Measurements from ENCODE around the gene MUC5B. TPM values are rescaled to one million over a fixed set of nuclear protein-coding genes. Genes with fewer than 3 reads are reported as not detected.
A peak's percentile ranks its signal among the peaks of the same experiment; 100 is the strongest.
"Not testable (repeated sequence)": the region's sequence is repeated elsewhere in the genome, so short reads cannot be mapped to it uniquely, and the experiment has no call there.

The MUC5B gene
- total RNA-seq, 1 experiment from 2014 or later = not detected

DNA sequence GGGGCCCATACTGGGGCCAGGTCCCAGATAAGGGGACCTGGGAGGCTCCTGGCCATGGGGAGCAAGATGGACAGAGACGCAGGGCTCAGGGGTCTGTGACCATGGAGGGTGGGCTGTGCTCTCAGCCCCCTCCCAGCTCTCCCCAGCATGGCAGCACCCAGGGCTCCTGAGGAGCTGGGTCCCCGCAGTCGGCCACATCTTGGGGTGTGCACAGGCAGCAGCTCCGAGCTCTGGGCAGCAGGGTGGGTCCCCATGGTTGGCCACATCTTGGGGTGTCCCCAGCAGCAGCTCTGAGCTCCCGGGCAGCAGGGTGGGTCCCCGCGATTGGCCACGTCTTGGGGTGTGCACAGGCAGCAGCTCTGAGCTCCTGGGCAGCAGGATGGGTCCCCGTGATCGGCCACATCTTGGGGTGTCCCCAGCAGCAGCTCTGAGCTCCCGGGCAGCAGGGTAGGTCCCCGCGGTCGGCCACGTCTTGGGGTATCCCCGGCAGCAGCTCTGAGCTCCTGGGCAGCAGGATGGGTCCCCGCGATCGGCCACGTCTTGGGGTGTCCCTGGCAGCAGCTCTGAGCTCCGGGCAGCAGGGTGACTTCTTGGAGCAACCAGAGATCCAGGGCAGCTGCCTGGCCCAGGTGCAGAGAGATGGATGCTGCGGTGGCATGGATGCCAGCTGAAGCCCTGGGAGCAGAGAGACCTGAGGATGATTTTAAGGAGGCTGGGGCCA, 18.3 kb upstream of the MUC5B start:
- H3K4me3 ChIP-seq = no peak overlapping the region
- no peak overlapping the region for H3K27ac ChIP-seq
- no peaks in the 10 kb centered on the region for H3K36me3 ChIP-seq
- H3K27me3 ChIP-seq = peaks cover 19% of the 10 kb centered on the region
- no peaks in the 10 kb centered on the region for H3K4me1 ChIP-seq
- DNase-seq = no peak
- H3K9me3 ChIP-seq (replicated peaks) = no peaks in the 10 kb centered on the region; the same call in 1 of the 2 replicates

DNA sequence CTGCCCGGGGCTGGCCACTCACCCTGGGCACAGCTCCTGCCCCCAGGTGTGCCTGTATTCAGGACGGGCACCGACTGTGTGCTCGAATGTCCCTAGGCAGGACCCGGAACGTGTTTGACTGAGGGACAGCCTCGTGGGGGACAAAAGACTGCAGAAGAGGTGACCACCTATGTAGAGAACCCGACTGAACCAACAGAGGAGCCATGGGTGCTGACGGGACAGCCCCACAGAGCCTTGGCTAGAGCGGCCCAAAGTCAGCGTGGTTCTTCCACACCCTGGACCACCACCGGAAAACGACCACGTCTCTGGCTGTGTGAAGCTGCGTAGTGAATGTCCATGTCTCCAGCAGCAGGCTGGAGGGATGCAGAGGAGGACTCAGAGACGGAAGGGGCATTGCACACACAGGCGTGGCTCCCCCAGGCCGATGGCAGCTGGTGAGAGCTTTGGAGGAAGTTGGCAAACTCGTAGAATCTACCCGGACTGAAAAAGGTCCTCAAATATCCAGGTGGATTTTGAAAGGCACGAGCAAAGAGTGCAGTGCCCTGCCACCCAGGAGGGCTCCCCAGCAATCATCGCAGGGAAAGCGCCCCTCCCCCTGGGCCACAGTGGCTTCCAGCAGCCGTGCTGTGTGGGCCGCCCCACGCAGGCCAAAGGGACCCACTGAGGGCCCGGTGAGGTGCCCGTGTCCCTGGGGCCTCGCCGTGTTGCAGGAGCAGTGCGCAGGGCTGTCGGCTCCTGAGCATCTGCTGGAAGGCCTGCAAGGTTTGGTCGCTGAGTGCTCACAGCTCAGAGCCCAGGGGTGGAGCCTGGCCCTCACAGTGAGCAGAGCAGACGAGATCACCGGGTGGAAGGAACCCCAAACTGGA, 17.5 kb upstream of the MUC5B start:
- Histone ChIP-seq H3K4me3 (no peak overlapping the region), H3K9me3 (replicated peaks) (no peaks in the 10 kb centered on the region; the same call in 1 of the 2 replicates), H3K27ac (no peak overlapping the region), H3K4me1 (no peaks in the 10 kb centered on the region), H3K36me3 (no peaks in the 10 kb centered on the region), H3K27me3 (peaks cover 19% of the 10 kb centered on the region)
- no peak for DNase-seq

GRCh38 chr11:1205987-1206331, 16.9 kb upstream of the MUC5B start:
- no peak overlapping the region for H3K4me3 ChIP-seq
- no peak for DNase-seq
- no peaks in the 10 kb centered on the region for H3K36me3 ChIP-seq
- peaks cover 19% of the 10 kb centered on the region for H3K27me3 ChIP-seq
- H3K27ac ChIP-seq = no peak overlapping the region
- H3K9me3 ChIP-seq (replicated peaks) = no peaks in the 10 kb centered on the region; the same call in 1 of the 2 replicates
- H3K4me1 ChIP-seq = no peaks in the 10 kb centered on the region

- no peaks in the 10 kb centered on the region for H3K4me1 ChIP-seq
- H3K4me3 ChIP-seq = no peak overlapping the region
- H3K27me3 ChIP-seq = peaks cover 19% of the 10 kb centered on the region
- DNase-seq = peak in 1 of 2 experiments; percentile 2
- H3K36me3 ChIP-seq = no peaks in the 10 kb centered on the region
- H3K27ac ChIP-seq = no peak overlapping the region
- no peaks in the 10 kb centered on the region for H3K9me3 ChIP-seq (replicated peaks)
These were observed 16.2 kb upstream of the MUC5B start for GRCh38 chr11:1206391-1207271.

GRCh38 chr11:1207401-1208143, 15.3 kb upstream of the MUC5B start:
- Histone ChIP-seq H3K4me1 (no peaks in the 10 kb centered on the region), H3K9me3 (replicated peaks) (no peaks in the 10 kb centered on the region), H3K27me3 (peaks cover 19% of the 10 kb centered on the region), H3K36me3 (no peaks in the 10 kb centered on the region), H3K4me3 (no peak overlapping the region), H3K27ac (no peak overlapping the region)
- DNase-seq = peak in 1 of 2 experiments; percentile 1

GRCh38 chr11:1208144-1208393, 14.8 kb upstream of the MUC5B start:
- H3K9me3 ChIP-seq (replicated peaks) = no peaks in the 10 kb centered on the region
- H3K27ac ChIP-seq = no peak overlapping the region
- no peak overlapping the region for H3K4me3 ChIP-seq
- H3K27me3 ChIP-seq = peaks cover 18% of the 10 kb centered on the region
- no peaks in the 10 kb centered on the region for H3K36me3 ChIP-seq
- no peak for DNase-seq
- no peaks in the 10 kb centered on the region for H3K4me1 ChIP-seq

DNA sequence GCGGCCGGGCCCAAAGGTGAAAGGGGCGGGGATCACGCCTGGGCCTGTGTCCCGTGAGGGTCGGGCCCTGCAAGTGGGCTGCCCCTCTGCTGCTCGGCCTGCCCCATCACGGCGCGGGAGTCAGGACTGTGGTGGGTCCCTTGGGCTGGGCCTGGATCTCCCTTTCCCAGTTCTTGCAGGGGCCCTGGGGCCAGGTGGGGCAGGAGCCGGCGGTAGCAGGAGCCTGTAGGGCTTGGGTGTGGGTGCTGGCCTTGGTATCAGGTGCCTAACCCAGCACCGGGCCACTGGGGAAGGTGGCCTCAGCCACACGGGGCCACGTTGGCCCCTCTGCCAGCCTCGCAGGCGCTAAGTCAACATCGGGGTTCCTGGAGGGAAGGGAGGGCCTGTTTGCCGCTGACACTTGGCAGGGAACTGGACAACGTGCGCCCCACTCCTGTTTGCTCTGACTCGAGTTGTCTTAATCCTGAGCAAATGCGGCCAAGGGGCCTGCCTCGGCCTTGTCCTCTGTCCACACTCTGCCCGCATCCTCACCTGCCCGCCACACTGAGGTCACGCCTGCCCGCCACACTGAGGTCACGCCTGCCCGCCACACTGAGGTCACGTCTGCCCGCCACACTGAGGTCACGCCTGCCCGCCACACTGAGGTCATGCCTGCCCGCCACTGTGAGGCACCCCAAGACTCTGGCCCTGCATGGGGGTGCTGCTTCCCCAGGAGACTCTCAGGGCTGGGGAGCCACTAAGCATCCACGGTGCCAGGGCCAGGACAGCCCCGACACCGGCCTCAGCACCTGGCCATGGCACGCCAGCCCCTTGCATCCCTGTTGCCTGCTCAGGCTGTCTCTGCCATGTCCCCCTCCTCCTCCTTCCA, 14.2 kb upstream of the MUC5B start:
- H3K4me3 ChIP-seq = no peak overlapping the region
- no peaks in the 10 kb centered on the region for H3K9me3 ChIP-seq (replicated peaks)
- no peak overlapping the region for H3K27ac ChIP-seq
- H3K4me1 ChIP-seq = no peaks in the 10 kb centered on the region
- H3K27me3 ChIP-seq = peaks cover 13% of the 10 kb centered on the region
- DNase-seq = no peak
- no peaks in the 10 kb centered on the region for H3K36me3 ChIP-seq

- 0 out of 2 replicates have a peak, but pooled peaks cover 7% of the 10 kb centered on the region for H3K27me3 ChIP-seq
- H3K9me3 ChIP-seq (replicated peaks) = no peaks in the 10 kb centered on the region
- H3K4me3 ChIP-seq = no peak overlapping the region
- no peaks in the 10 kb centered on the region for H3K4me1 ChIP-seq
- no peaks in the 10 kb centered on the region for H3K36me3 ChIP-seq
- no peak overlapping the region for H3K27ac ChIP-seq
- no peak for DNase-seq
These were observed 13.4 kb upstream of the MUC5B start for GRCh38 chr11:1209371-1210057.

GRCh38 chr11:1211838-1212237, 11.0 kb upstream of the MUC5B start:
- no peaks in the 10 kb centered on the region for H3K9me3 ChIP-seq (replicated peaks)
- no peak overlapping the region for H3K27ac ChIP-seq
- no peak overlapping the region for H3K4me3 ChIP-seq
- no peak for DNase-seq
- H3K27me3 ChIP-seq = no peaks in the 10 kb centered on the region
- no peaks in the 10 kb centered on the region for H3K4me1 ChIP-seq
- no peaks in the 10 kb centered on the region for H3K36me3 ChIP-seq

GRCh38 chr11:1215826-1216225, 7.0 kb upstream of the MUC5B start:
- H3K4me3 ChIP-seq; DNase-seq; H3K27me3 ChIP-seq; H3K36me3 ChIP-seq; H3K4me1 ChIP-seq; H3K9me3 ChIP-seq (replicated peaks); H3K27ac ChIP-seq: not testable (repeated sequence)

- DNase-seq = no peak
- Histone ChIP-seq H3K36me3 (no peaks in the 10 kb centered on the region), H3K9me3 (replicated peaks) (no peaks in the 10 kb centered on the region), H3K4me1 (no peaks in the 10 kb centered on the region), H3K27me3 (0 out of 2 replicates have a peak, but pooled peaks cover 10% of the 10 kb centered on the region), H3K4me3 (no peak overlapping the region), H3K27ac (no peak overlapping the region)
These were observed 5.7 kb upstream of the MUC5B start for GRCh38 chr11:1217151-1217550.

DNA sequence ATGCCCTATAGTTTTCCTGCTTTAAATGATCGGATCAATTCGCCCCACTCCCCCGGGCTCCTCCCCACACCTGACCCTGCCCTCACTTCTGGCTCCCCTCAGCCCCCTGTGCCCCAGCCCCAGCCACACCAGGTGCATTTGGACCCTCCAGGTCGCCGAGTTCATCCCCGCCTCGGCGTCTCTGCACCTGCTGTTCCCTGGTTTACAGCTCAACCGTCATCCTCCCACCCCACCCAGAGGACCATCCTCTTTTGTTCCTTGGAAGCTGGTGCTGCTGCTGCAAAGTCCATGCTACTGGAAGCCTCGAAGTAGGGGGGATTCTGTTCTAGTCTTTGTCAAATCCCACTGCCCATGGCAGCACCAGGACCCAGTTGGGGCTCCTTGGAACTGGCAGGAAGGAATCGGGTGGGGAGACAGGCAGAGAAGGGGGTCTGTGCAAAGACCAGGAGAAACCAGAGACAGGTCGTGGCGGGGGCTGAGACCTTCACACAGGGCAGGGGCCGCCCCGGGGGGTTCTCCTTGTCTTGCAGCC, 4.5 kb upstream of the MUC5B start:
- no peaks in the 10 kb centered on the region for H3K9me3 ChIP-seq (replicated peaks)
- no peak for DNase-seq
- no peak overlapping the region for H3K4me3 ChIP-seq

More for the DNA sequence above, 4.5 kb upstream of the MUC5B start:
- H3K36me3 ChIP-seq = no peaks in the 10 kb centered on the region
- H3K27me3 ChIP-seq = 0 out of 2 replicates have a peak, but pooled peaks cover 10% of the 10 kb centered on the region
- no peak overlapping the region for H3K27ac ChIP-seq
- no peaks in the 10 kb centered on the region for H3K4me1 ChIP-seq

All from SJCRH30 (cell line).